GM19468 (cell line): Measurements from ENCODE around the gene PIAS4.
"Not testable (repeated sequence)": the region's sequence is repeated elsewhere in the genome, so short reads cannot be mapped to it uniquely, and the experiment has no call there.

Source experiments
- ATAC-seq: cut with Tn5 transposase; IDR thresholded peaks from one replicate; pipeline ENCODE4 v1.9.1; 2021; ENCODE audit warnings: mild to moderate bottlenecking, moderate library complexity, moderate number of reproducible peaks; ENCODE audit not compliant: unreplicated experiment; ENCODE audit errors: extremely low read depth

PIAS4 gene

DNA sequence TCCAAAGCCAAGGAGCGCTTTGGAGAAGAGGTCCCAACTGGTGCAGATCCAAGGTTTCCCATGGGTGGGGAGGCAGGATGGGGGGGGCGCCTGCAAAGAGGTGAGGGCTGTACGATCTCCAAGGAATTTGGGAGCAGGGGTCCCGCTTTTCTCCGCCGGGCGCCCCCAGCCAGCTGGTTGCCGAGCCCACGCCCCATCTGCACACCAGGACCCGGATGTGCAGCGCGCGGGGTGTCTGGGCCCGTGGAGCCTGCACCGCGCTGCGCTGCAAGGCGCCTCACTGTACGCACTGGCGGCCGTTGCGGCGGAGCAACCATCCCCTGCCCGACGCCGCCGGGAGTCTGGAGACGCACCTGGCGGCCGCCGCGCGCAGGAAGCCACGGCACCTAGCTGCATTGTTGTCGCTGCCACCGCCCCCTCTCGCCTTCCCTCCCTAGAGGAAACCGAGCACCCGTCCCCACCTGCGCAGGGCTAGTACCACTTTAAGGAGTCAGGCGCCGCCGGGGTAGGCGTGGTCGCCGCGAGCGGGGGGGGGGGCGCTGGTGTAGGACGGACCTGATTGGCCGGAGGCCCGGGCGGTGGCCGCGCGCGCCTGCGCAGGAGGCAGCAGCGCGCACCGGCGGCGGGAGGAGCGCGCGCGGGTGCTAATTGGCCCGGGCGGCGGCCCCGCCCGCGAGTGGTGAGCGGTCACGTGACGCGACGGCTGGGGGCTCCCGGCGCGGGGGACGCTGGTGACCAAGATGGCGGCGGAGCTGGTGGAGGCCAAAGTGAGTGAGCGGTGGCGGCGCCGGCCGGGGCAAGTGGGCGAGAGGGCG is at the start of gene PIAS4:
PIAS4 (plus strand) TSS at position 716 of the 815 bp plus-strand sequence; CDS start at position 741, 25 bp downstream.
- peak; percentile 45 for ATAC-seq

GRCh38 chr19:3958836-3959765 is 48.4 kb upstream of the PIAS4 start:
- ATAC-seq = no peak

DNA sequence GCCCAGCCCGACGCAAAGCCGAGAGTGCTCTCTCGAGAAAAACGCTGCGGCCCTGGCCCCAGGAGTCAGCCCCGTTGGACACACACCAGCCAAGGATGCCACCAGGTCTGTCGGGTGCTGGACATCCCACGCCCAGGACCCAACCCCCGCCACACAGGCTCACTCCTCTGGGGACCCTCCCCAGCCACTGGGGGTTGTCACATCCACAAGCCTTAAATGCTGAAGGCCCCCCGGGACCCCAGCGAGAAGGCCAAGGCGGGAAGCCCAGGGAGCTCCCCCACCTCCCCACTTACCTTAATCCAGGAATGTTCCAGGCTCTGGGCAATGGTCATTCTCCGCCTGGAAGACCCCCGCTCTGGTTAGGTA is 47.8 kb upstream of the PIAS4 start:
- no peak for ATAC-seq

- no peak for ATAC-seq
These were observed 46.5 kb upstream of the PIAS4 start for GRCh38 chr19:3961007-3961406.

DNA sequence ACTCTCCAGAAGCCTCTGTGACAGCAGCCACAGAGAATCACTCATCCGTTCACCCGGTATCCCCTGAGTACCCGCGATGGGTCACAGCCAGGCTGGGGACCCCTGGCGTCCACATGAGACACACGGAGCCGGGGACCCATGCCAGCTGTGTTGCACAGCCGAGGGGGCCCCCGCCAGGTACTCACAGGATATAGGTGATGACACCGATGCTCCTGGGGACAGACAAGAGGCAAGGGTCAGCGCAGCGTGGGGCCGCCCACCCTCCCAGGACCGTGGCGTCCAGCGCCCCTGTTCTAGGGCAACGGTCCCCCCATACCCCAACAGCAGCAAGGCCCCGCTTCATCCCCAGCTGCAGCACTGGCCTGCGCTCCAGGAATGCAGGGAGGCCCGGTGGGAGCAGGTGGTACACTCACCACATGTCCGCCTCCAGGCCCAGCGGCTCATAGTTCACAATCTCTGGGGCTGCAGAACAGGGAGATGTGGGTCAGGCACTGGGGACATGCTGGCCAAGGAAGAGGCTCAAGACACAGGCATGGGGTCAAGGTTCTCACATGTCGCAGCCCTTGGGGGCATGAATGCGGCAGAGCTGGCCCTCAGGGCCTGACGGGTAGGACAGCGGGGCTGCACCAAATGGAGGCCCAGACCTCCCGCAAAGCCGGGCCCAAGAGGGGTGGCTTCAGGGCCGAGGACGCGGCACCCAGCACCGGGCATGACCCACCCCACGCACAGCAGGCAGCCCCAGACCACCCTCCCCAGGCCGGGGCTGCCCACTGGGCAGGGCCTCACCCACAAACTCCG is 43.9 kb upstream of the PIAS4 start:
- ATAC-seq = no peak

DNA sequence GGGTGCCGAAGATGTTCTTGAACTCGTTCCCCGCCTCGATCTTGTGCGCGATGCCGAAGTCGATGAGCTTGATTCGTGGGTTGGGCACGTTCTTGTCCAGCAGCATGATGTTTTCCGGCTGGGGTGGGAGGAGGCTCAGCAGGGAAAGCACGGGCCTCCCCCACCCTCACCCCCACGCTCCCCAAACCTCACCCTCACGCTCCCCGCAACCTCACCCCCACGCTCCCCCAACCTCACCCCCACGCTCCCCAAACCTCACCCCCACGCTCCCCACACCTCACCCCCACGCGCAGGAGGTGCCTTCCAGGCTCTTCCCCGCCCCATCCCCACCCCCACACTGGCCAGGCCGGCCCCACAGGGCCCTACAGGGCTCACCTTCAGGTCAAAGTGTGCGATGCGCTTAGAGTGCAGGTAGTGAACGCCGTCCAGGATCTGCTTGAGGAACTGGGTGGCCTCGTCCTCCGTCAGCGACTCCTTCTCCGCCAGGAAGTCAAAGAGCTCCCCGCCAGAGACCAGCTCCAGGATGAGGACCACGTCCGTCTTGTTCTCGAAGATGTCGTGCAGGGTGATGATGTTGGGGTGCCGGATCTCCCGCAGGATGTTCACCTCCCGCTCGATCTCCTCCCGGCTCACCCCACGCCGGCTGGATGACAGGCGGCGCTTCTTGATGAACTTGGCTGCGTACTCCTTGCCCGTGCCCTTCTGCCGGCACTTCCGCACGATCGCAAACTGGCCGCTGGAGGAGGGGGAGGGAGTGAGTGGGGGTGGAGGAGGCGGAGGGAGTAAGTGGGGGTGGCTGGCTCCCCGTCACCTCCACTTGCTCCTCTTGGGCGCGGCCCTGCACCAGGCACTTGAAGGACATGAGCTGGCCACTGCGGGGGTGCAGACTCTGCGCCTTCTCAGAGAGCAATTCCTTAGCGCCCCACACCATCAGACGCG is 43.0 kb upstream of the PIAS4 start:
- ATAC-seq = no peak

DNA sequence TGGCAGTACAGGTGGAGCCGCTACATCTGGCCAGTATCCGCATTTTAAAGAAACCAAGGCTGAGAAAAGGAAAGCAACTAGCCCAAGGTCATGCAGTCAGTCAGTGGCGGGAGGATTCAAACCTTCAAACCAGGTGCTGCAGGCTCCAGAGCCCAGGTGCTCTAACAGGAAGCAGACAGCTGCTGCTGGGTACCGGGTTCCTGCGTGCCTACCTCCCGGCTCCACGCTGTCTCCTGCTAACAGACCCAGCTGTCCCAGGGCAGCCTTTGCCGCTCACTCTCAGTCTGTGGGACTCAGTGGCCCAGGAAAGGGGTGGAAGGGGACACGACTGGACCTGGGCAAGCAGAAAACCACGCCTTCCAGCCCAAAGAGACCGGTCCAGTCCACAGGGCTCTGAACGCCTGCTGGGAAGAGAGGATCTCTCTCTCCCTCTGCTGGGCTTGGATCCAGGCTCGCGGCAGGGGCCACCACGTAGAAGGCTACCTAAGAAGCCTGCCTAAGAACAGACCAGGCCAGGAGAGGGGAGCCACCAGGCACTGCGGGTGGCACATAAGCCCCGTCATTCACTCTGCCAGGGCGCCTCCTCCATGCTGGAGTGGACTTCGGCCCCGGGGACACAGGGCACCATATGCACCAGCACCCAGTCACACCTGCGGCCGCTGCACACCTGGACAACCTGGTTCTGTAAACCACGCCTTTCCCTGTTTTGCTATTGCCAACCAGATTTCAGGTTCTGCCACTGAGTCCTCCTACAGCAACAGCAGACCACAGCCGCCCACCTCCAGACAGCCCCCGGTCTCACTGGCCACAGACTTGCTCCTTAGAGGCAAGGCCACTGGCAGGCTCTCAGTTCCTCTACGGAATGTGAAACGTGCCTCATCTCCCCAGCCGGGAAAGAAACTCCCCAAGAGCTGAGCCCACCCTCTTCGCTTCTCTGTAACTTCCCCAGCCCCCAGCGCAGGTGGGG is 41.2 kb upstream of the PIAS4 start:
- ATAC-seq = no peak

DNA sequence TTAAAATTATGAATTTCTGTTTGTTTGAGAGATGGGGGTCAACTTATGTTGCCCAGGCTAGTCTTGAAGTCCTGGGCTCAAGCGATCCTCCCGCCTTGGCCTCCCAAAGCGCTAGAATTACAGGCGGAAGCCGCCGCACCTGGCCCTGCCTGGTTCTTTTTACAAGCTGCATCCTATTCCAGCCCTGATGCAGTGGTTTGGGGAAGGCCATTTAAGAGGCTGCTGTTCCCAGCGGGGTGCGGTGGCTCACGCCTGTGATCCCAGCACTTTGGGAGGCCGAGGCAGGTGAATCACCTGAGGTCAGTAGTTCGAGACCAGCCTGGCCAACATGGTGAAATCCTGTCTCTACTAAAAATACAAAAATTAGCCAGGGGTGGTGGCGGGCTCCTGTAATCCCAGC is 39.6 kb upstream of the PIAS4 start:
- not testable (repeated sequence) for ATAC-seq

GRCh38 chr19:3968556-3969434 is 38.7 kb upstream of the PIAS4 start:
- ATAC-seq = no peak

DNA sequence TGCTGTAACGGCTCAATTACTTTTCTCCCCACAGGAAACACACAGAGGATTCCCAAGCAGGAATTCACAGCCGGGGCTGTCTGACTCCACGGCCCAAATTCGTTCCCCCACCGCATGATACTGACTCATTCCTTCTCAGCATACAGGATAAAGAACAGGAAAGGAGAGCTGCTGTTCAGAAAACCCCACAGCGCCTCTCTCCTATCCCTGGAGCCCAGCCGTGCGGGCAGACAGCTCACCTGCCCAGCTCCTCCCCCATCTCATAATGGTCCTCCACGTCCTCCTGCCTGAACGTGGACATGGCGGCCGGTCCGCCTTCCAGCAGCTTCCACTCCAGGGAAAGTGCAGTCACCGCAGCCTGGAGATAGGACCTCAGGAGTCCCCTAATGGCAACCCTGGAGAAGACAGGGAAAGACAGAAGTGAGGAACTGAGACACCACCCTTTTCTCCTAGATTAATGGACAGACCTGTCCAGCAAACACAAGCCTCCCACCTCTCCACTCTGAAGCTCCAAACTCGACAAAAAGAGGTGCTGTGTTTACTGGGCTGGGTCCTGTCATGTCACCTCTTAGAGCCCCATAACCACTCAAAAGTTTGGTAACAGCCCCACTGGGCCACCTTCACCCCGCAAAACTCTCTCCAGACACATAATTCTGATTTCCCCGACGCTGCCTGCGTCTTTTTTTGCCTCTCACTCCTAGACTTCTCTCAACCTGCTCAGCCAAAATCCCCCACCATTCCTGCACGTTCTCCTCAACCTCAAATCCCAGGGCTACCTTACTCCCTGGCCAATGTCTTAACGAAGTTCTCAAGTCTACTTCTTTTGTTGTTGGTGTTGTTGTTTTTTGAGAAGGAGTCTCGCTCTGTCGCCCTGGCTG is 37.9 kb upstream of the PIAS4 start:
- no peak for ATAC-seq

- no peak for ATAC-seq
These were observed 37.2 kb upstream of the PIAS4 start for GRCh38 chr19:3970313-3970807.

DNA sequence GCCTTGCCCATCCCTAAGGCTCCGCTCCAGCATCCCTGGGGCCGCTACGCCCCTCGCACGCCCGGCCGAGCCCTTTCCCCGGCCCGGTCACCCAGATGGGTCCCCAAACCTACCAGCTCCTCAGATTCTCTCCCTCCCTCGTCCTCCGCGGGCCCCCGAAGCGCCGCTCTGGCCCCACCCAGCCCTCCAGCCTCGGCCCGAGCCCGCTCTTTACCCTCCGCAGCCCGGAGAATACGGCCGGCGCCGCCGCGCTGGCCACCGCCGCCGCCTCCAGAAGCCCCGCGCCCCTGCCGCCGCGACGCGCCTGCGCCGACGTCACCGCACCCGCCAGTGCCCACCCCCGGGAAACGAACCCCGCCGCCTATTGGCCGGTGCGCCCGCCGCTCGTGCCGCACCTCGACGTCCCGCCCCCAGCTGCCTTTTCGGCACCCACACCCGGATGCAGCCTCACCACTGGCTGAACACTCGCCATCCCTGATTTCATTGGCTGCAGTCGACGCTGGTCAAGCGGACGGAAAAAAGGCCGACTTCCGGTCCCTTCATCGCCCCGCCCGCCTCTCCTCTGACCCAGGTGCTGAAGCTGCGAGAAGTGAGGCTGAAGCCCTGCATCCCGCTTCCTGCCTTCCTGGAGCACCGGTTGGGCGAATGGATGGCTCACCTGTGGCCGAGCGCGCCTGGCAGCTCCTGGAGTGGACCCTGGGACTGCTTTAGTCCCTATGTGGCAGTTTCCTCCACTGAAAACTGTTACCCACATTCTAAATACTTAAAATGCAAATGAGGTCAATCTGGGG is 36.5 kb upstream of the PIAS4 start, which contains the start of gene DAPK3:
DAPK3 (minus strand) TSS at position 292 of the 791 bp plus-strand sequence. CDS start 1,364 bp downstream, outside the sequence.
- ATAC-seq = peak; percentile 87

DNA sequence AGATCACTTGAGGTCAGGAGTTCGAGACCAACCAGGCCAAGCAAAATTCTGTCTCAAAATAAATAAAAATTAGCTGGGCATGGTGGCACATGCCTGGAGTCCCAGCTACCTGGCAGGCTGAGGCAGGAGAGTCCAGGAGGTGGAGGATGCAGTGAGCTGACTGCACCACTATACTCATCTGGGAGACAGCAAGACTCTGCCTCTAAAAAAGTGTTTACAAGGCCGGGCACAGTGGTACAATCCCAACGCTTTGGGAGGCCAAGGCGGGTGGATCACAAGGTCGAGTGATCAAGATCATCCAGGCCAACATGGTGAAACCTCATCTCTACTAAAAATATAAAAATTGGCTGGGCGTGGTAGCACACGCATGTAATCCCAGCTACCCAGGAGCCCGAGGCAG is 32.4 kb upstream of the PIAS4 start:
- no peak for ATAC-seq

DNA sequence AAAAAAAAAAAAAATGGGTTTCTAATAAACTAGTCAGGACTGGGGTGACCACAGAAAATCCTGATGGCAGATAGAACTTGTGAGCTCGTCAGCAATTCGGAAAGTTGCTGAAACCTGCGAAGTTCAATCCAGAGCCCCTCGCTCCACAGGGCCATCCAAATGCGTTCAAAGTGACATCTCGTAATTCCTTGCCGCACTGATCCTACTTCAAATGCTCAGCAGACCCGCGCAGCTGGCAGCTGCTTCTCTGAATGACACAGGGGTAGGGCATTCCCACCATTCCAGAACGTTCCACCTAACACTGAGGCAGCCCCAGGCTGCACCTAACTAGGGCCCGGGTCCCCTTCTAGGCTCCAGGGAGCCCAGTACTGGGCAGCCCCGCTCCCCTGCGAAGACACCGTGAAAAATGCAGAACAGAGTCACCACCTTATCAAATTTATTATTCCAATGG is 31.9 kb upstream of the PIAS4 start:
- no peak for ATAC-seq
